Mucosa of descending colon (tissue), 3 donors: Measurements from ENCODE around the gene ALPK3. TPM values are rescaled to one million over a fixed set of nuclear protein-coding genes. Genes with fewer than 3 reads are reported as not detected.

Source experiments
- ATAC-seq: fragments of 200-7000 bp; cut with Tn5 transposase; one replicate; pipeline ENCODE4 v1.9.1; 2020; ENCODE audit warnings: mild to moderate bottlenecking, moderate library complexity
- DNase-seq, 3 donors: peaks; one replicate each; pipeline ENCODE4 v3.0.0-alpha.2; 2020
- H3K36me3 ChIP-seq: fragments of 200-600 bp; one replicate; pipeline ENCODE4 v1.8.0; 2021; ENCODE audit warnings: low read depth, mild to moderate bottlenecking
- H3K4me1 ChIP-seq: fragments of 200-600 bp; one replicate; pipeline ENCODE4 v1.8.0; 2021; ENCODE audit warnings: low read depth, mild to moderate bottlenecking
- H3K4me3 ChIP-seq: fragments of 200-600 bp; one replicate; pipeline ENCODE4 v1.8.0; 2021; ENCODE audit warnings: mild to moderate bottlenecking
- H3K9me3 ChIP-seq: fragments of 200-600 bp; one replicate; pipeline ENCODE4 v1.8.0; 2021; ENCODE audit warnings: mild to moderate bottlenecking
- intact Hi-C, 2 donors: fragments of 100-400 bp; cut with DNase I in 1 of 2; cut with micrococcal nuclease in 1 of 2; formaldehyde crosslinking; loops; one replicate each; pipeline versions ENCODE4 v1.11.0 to v1.11.1; 2022; cut with DNase I, micrococcal nuclease
- long read RNA-seq, 2 donors: library from polyadenylated mRNA; unstranded; transcript quantifications; one replicate each; pipeline ENCODE4 v2.0.0, GENCODE V29; 2019 to 2021
- total RNA-seq, 3 donors: library from RNA; stranded (reverse); fragmentation: NEBNext Ultra II Directional in 2 of 3; extraction: Animal tissue kit (Norgen Biotek cat#: 25700) in 2 of 3; gene quantifications; one replicate each; pipeline versions ENCODE4 v1.2.1 to v1.2.4, GENCODE V29; 2021 to 2023
- TF ChIP-seq, protein P1 (sequence below): fragments of 200-600 bp; IDR thresholded peaks from one replicate; pipeline ENCODE4 v1.8.0; 2022; ENCODE audit warnings: antibody characterized with exemption, mild to moderate bottlenecking
- donor health status: DM: no; HTN: no; CAD: no; lungs with moderate emphysema.
- donor health status: DM: no; HTN: no; CAD: no.
- donor health status: DM: no; HTN: yes; CAD: no.

ALPK3 gene
- total RNA-seq = 10 to 100 TPM in 1 of 3 donors, 1 to 10 TPM in 2; 1.3 to 15.3 (median 1.9) TPM
- long read RNA-seq, donor 1, full-length matches to known transcripts = 1 of 9 reads
- long read RNA-seq, donor 1, partial matches to known transcripts = 1 of 9 reads
- long read RNA-seq, donor 1, other reads (novel, unspliced or antisense) = 7 of 9 reads
- long read RNA-seq, donor 2 = 0 reads

DNA sequence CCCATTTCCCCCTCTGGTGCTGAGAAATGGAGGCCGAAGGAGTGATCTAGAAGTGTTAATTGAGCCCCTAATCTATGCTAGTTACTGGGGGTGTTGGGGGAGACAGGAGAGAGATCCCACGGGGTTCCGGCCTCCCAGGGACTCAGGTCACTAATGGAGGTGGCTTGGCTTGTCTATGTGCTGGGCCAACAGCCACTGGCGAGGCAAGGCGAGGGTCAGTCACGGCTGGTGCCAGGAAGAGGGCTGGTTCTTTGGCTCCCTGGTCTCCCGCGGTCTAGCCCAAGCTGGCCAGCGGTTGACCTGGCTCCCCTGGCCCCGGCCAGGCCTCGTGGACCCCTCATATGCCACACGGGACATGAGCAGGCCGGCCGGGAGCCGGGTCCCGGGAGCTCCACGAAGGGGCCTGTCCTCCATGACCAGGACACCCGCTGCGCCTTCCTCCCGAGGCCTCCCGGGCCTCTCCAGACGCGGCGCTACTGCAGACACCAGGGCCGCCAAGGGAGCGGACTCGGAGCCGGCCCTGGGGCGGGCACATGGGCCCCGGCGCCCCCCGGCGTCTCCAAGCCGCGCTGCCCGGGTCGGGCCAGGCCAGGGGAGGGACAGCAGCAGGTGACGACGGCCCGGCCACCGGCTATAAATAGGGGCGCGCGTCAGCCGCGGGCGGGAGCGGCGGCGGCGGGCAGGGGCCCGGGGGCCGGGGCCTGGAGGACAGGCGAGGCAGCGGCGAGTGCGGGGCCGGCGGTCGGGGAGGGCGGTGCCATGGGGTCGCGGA lies at the start of gene ALPK3:
Gene ALPK3, plus strand, starts transcription at position 663 of the 772 bp plus-strand sequence. Its CDS starts 97 bp downstream, at position 760.
- H3K4me1 ChIP-seq = peaks cover 3% of the 10 kb centered on the region
- intact Hi-C loops = no loop called here
- H3K9me3 ChIP-seq = no peaks in the 10 kb centered on the region
- H3K36me3 ChIP-seq = no peaks in the 10 kb centered on the region
- DNase-seq (peak in 2 of 3 donors; percentile 11 to 50), ATAC-seq (peak; percentile 59)
- TF ChIP-seq, protein P1, sequence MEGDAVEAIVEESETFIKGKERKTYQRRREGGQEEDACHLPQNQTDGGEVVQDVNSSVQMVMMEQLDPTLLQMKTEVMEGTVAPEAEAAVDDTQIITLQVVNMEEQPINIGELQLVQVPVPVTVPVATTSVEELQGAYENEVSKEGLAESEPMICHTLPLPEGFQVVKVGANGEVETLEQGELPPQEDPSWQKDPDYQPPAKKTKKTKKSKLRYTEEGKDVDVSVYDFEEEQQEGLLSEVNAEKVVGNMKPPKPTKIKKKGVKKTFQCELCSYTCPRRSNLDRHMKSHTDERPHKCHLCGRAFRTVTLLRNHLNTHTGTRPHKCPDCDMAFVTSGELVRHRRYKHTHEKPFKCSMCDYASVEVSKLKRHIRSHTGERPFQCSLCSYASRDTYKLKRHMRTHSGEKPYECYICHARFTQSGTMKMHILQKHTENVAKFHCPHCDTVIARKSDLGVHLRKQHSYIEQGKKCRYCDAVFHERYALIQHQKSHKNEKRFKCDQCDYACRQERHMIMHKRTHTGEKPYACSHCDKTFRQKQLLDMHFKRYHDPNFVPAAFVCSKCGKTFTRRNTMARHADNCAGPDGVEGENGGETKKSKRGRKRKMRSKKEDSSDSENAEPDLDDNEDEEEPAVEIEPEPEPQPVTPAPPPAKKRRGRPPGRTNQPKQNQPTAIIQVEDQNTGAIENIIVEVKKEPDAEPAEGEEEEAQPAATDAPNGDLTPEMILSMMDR = no peak
- no peak within 1 kb of the TSS for H3K4me3 ChIP-seq

GRCh38 chr15:84772031-84772430 lies 45.1 kb upstream of the ALPK3 start:
- Histone ChIP-seq H3K9me3 (no peaks in the 10 kb centered on the region), H3K4me3 (no peak overlapping the region), H3K36me3 (no peaks in the 10 kb centered on the region), H3K4me1 (no peaks in the 10 kb centered on the region)
- no peak for ATAC-seq
- intact Hi-C loops = no loop called here
- DNase-seq = no peak
- TF ChIP-seq, protein P1 = no peak

DNA sequence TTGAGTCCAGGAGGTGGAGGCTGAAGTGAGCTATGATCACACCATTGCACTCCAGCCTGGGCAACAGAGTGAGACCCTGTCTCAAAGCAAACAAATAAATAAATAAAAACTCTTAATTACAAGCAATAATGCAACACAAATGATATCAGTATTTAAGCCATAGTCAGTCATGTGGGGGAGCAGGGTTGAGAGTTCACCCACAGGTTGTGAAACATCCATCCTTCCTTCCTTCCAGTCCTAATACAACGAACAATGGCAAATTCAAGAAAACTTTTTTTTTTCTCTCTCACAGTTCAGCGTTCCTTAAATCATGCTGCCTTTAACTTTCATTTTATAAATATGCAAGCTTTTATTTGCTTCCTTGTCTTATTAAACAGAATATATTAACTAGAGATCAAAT lies 44.7 kb upstream of the ALPK3 start:
- no peak for DNase-seq
- no peak overlapping the region for H3K4me3 ChIP-seq
- H3K9me3 ChIP-seq = no peaks in the 10 kb centered on the region
- TF ChIP-seq, protein P1 = no peak
- intact Hi-C loops = no loop called here
- no peaks in the 10 kb centered on the region for H3K4me1 ChIP-seq
- no peaks in the 10 kb centered on the region for H3K36me3 ChIP-seq
- ATAC-seq = no peak

DNA sequence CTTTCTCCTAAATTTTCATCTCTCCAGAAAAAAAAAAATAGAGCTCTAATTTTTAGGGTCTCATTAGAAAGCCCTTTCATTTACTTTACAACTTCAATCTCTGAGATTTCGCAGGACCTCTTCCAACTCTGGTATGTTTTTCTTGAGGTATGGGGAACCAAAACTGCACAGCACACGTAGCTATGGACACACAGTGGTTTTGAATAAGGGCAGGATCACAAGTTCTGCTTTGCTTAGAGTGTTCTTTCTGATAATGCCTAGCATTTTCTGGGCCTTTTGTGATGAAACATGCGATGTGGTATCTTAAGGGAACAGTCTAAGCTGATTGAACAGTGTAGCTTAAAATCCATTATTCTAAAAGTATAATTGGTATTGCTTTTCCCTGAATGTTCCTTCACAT lies 43.4 kb upstream of the ALPK3 start:
- Histone ChIP-seq H3K4me3 (no peak overlapping the region), H3K9me3 (no peaks in the 10 kb centered on the region), H3K4me1 (no peaks in the 10 kb centered on the region), H3K36me3 (no peaks in the 10 kb centered on the region)
- TF ChIP-seq, protein P1 = no peak
- ATAC-seq (peak; percentile 28), DNase-seq (no peak)
- intact Hi-C loops = no loop called here

GRCh38 chr15:84775867-84776449 lies 41.2 kb upstream of the ALPK3 start:
- no peaks in the 10 kb centered on the region for H3K36me3 ChIP-seq
- no peaks in the 10 kb centered on the region for H3K9me3 ChIP-seq
- ATAC-seq (no peak), DNase-seq (no peak)
- intact Hi-C loops = no loop called here
- H3K4me3 ChIP-seq = no peak overlapping the region
- H3K4me1 ChIP-seq = no peaks in the 10 kb centered on the region
- TF ChIP-seq, protein P1 = no peak
